HG02938 (cell line): Measurements from ENCODE around the gene LZTR1.
"Not testable (repeated sequence)": the region's sequence is repeated elsewhere in the genome, so short reads cannot be mapped to it uniquely, and the experiment has no call there.

Experiments used
- ATAC-seq: cut with Tn5 transposase; IDR thresholded peaks from one replicate; pipeline ENCODE4 v1.9.1; 2021; ENCODE audit warnings: mild to moderate bottlenecking, moderate library complexity; ENCODE audit not compliant: unreplicated experiment

LZTR1 gene

GRCh38 chr22:20965104-20965887, 16.8 kb upstream of the LZTR1 start:
- ATAC-seq = no peak

GRCh38 chr22:20965888-20966855, 15.9 kb upstream of the LZTR1 start:
- ATAC-seq = no peak

GRCh38 chr22:20966883-20967696, 15.0 kb upstream of the LZTR1 start, which contains the start of gene AIFM3:
Gene AIFM3, plus strand, starts transcription at chr22:20967255. Its CDS starts 690 bp downstream, at chr22:20967945.
- ATAC-seq = no peak

DNA sequence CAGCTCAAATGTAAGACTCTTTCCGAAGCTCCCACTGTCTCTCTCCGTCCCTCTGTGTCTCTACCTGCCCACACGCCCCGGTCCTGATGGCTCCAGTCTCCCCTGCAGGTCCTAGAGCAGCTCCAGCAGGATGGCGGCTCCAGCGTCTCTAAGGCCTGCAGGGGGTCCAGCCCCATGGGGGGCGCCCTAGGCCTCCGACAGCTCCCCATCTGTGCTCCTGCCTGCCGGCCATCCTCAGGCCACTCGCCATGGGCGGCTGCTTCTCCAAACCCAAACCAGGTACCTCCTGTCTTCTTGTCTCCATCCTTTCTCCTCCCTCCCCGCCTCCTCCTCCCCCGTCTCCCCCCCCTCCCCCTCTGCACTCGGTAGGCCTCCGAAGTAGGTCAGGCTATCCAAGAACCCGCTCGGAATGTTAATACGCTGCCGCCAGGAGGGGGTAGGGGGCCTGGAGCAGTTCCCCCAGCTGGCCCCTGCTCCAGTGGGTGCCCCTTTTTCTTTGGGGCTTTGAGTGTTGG, 14.3 kb upstream of the LZTR1 start:
- no peak for ATAC-seq

DNA sequence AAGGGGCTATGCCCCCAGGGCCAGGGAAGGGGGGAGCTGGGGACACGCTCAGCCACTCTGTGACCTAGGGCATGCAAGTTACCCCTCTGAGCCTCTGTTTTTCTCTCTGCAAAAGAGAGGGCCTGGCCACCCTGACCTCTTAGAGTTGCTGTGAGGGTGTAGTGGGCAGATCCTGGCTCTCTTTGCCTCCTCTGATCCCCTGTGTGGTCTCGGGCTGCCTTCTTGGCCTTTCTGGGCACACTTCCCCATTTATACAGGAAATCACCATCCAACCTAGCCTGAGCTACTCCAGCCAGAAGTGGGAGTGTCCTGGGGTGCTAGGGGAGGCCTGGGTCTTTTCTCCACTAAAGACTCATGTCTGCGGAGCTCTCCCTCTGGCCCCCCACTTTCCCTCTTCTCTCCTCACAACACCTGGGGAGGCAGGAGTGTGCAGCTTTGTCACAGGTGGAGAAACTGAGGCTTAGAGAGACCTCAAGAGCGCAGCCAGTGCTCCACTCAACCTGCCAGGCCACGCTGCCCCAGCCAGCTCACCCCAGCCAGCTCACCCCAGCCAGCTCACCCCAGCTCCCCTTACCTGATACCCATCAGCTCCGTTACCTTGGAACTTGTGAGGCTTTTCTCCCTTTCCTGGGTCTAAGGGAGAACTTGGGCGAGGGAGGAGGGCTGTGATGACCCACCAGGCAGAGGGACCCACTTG, 13.7 kb upstream of the LZTR1 start:
- no peak for ATAC-seq

- no peak for ATAC-seq
Measured at GRCh38 chr22:20970939-20971657, 11.0 kb upstream of the LZTR1 start.

DNA sequence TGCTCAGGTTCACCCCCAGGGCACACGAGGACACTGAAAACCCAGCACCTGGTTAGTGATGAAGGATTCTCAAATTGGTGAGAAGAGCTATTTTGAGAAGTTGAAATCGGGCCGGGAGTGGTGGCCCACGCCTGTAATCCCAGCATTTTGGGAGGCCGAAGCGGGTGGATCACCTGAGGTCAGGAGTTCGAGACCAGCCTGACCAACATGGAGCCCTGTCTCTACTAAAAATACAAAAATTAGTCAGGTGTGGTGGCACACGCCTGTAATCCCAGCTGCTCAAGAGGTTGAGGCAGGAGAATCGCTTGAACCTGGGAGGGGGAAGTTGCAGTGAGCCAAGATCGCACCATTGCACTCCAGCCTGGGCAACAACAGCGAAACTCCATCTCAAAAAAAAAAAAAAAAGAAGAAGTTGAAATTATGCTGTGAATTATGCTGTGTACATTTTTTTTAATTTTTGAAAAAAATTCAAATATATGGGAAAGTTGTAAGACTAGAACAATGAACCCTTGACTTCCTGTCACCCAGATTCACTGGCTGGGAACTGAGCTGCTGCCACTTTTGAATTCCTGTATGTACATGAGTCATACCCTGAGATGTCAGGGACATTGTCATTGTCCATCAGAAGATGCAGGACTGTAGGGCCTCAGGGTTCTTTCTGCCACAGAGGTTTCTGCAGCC, 9.9 kb upstream of the LZTR1 start:
- not testable (repeated sequence) for ATAC-seq

- no peak for ATAC-seq
Measured at GRCh38 chr22:20972933-20973577, 9.0 kb upstream of the LZTR1 start.

DNA sequence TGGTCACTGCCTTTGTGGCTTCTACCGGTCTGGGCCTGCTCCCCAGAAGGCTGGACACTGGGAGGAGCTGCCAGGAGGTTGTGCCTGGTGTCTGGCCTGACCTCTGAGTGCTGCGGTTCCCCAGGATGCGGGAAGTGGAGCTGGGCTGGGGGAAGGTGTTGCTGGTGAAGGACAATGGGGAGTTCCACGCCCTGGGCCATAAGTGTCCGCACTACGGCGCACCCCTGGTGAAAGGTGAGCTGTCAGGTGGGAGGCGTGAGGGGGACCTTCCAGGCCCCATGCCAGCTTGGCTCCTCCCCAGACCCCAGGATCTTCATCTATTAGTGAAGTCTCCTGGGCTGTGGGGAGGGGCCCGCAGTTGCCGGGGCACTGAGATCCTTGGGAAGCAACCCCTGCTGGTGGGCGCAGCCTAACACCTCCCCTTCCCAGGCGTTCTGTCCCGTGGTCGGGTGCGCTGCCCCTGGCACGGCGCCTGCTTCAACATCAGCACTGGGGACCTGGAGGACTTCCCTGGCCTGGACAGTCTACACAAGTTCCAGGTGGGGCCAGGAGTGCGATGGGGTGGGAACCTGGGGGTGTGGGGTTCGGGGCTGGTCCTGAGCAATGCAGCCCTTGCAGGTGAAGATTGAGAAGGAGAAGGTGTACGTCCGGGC, 8.3 kb upstream of the LZTR1 start:
- ATAC-seq = no peak

- ATAC-seq = no peak
Measured at GRCh38 chr22:20974336-20974955, 7.7 kb upstream of the LZTR1 start.

- no peak for ATAC-seq
Measured at GRCh38 chr22:20975541-20976290, 6.4 kb upstream of the LZTR1 start.

DNA sequence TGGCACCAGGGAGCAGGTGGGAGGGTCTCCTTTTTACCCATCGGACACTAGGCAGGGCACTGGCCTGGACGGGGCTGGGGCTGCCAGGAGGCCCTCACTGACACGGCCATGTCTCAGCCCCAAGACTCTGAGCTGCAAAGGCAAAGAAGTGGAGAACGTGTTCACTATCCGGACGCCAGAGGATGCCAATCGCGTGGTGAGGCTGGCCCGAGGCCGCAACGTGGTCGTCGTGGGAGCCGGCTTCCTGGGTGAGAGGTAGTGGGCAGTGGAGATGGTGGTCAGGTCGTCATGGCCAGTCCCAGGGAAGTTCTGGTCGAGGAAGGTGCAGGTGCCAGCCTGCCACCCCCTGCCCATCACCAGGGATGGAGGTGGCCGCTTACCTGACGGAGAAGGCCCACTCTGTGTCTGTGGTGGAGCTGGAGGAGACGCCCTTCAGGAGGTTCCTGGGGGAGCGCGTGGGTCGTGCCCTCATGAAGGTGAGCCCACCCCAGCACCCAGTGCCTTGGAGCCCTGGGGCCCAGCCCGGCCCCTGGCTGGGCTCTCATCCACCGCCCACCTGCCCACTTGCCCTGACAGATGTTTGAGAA, 5.7 kb upstream of the LZTR1 start:
- no peak for ATAC-seq

- ATAC-seq = no peak
Measured at GRCh38 chr22:20977019-20977418, 5.1 kb upstream of the LZTR1 start.

GRCh38 chr22:20977516-20978170, 4.5 kb upstream of the LZTR1 start:
- ATAC-seq = no peak

GRCh38 chr22:20978419-20978818, 3.7 kb upstream of the LZTR1 start:
- ATAC-seq = no peak
